ENCODE data around the gene RCC1.

GRCh38 chr1:28564310-28564709, 58.5 kb downstream of the RCC1 start:
- TF ChIP-seq POLR2AphosphoS5 (IDR thresholded peaks at IDR 0.05; ENCODE audit: low read depth) (no peak), CTCF (conservative IDR thresholded peaks at IDR 0.05; ENCODE audit: low read depth in 2 of 2) (no peak), EZH2phosphoT487 (IDR thresholded peaks at IDR 0.05; ENCODE audit: unreplicated experiment) (no peak)

Measured in GM23338 (cell line).